ENCODE measurements around the gene ACOT7. TPM values are rescaled to one million over a fixed set of nuclear protein-coding genes. Genes with fewer than 3 reads are reported as not detected.

The ACOT7 gene
- total and polyA plus RNA-seq, 2 donors: 14.2 to 22.2 TPM

GRCh38 chr1:6353955-6354658, 39.5 kb downstream of the ACOT7 start:
- H3K27me3 ChIP-seq (ENCODE audit: control insufficient read depth in 2 of 2, insufficient read depth in 1 of 2, low read length in 1 of 2): no peaks in the 10 kb centered on the region
- peaks cover 9 to 26% of the 10 kb centered on the region in 2 donors for H3K4me1 ChIP-seq (ENCODE audit: control insufficient read depth in 2 of 2, insufficient read depth in 2 of 2, low read length in 2 of 2)
- H3K9me3 ChIP-seq (ENCODE audit: control insufficient read depth in 2 of 2, insufficient read depth in 1 of 2, low read length in 1 of 2): no peaks in the 10 kb centered on the region
- H3K36me3 ChIP-seq (ENCODE audit: control insufficient read depth in 2 of 2, insufficient read depth in 2 of 2, low read length in 1 of 2): peaks cover 0 to 4% of the 10 kb centered on the region in 2 donors
- peak overlapping the region in 1 of 2 donors; percentile 15 for H3K27ac ChIP-seq (ENCODE audit: low read depth in 1 of 2, low read length in 1 of 2)
- WGBS: 94% methylated on average over 14 of the region's 14 CpGs
- no peak for DNase-seq (ENCODE audit: low read depth in 6 of 9, low spot score in 9 of 9)
- H3K4me3 ChIP-seq (ENCODE audit: low read length in 2 of 2): no peak overlapping the region

DNA sequence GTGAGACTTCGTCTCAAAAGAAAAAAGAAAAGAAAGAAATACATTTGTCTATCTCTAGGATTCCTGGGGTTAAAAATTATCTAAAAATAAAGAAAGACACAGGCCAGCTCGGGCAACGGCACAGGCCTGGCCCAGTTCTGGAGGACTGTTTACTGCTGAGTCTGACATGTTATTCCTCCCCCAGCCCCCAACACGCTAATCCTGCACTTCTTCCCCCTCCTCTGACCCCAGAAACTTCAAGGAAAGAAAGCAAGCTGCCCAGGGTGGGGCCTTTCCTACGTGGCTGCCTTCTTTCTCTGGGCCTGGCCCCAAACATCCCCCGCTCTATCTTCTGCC, 40.0 kb downstream of the ACOT7 start:
- peaks cover 4 to 26% of the 10 kb centered on the region in 2 donors for H3K4me1 ChIP-seq (ENCODE audit: control insufficient read depth in 2 of 2, insufficient read depth in 2 of 2, low read length in 2 of 2)
- H3K36me3 ChIP-seq (ENCODE audit: control insufficient read depth in 2 of 2, insufficient read depth in 2 of 2, low read length in 1 of 2): peaks cover 0 to 4% of the 10 kb centered on the region in 2 donors
- no peaks in the 10 kb centered on the region for H3K9me3 ChIP-seq (ENCODE audit: control insufficient read depth in 2 of 2, insufficient read depth in 1 of 2, low read length in 1 of 2)
- H3K27ac ChIP-seq (ENCODE audit: low read depth in 1 of 2, low read length in 1 of 2): peak overlapping the region in 1 of 2 donors; percentile 15
- no peak for DNase-seq (ENCODE audit: low read depth in 6 of 9, low spot score in 9 of 9)
- H3K4me3 ChIP-seq (ENCODE audit: low read length in 2 of 2): no peak overlapping the region
- 92% methylated on average over 6 of the region's 6 CpGs for WGBS
- no peaks in the 10 kb centered on the region for H3K27me3 ChIP-seq (ENCODE audit: control insufficient read depth in 2 of 2, insufficient read depth in 1 of 2, low read length in 1 of 2)

DNA sequence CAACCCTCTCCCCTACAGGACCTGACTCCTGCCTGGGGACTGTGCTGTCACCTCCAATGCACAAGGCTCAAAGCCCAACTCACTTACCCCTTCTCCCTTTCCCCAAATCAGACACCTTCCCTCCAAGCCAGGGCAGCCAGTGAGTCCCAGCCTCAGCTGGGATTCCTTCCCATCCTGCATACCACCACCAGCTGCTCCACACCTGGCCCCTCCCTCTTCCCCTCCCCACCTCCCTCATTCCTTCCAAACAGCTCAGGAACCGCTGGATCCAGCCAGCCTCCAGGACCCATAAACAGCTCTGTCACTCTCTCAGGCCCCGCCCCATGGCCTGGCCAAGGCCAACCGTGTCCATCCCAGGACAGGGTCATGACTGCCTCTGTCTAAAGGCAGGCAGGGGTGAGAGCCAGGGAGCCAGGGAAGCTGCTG, 41.4 kb downstream of the ACOT7 start:
- H3K27me3 ChIP-seq (ENCODE audit: control insufficient read depth in 2 of 2, insufficient read depth in 1 of 2, low read length in 1 of 2): no peaks in the 10 kb centered on the region
- H3K4me3 ChIP-seq (ENCODE audit: low read length in 2 of 2): no peak overlapping the region
- H3K4me1 ChIP-seq (ENCODE audit: control insufficient read depth in 2 of 2, insufficient read depth in 2 of 2, low read length in 2 of 2): peaks cover 3 to 22% of the 10 kb centered on the region in 2 donors
- no peak for DNase-seq (ENCODE audit: low read depth in 6 of 9, low spot score in 9 of 9)
- 96% methylated on average over 3 of the region's 3 CpGs for WGBS
- peaks cover 0 to 4% of the 10 kb centered on the region in 2 donors for H3K36me3 ChIP-seq (ENCODE audit: control insufficient read depth in 2 of 2, insufficient read depth in 2 of 2, low read length in 1 of 2)
- no peaks in the 10 kb centered on the region for H3K9me3 ChIP-seq (ENCODE audit: control insufficient read depth in 2 of 2, insufficient read depth in 1 of 2, low read length in 1 of 2)
- H3K27ac ChIP-seq (ENCODE audit: low read depth in 1 of 2, low read length in 1 of 2): no peak overlapping the region

DNA sequence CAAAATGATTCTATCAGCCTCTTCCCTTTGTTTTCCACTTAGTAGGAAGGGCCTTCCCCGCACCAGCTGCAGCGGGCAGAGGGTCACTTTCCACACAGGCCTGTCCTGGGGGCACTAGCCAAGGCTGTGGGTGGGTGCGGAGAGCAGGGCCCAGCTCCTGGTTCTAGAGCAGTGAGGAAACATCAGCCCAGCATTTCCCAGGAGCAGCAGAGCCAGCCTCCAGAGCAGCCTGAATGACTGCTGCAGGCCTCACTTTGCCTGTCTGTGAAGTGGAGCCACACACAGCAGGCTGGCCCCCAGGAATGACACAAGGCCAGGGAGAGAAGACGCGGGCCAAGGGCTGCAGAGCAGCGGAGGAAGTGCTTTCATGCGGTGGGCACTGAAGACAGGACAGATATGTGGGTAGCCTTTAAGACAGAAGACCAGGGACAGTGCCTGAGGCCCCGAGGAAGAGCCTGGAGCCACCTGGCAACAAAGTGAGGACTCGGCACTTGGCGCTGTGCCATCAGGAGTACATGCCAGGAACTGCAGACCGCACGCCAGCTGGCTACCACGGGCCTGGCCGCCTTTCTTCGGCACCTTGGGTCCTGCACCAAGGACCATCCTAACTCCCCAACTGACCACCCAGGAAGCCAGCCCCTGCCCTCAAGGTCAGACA, 42.0 kb downstream of the ACOT7 start:
- no peak for DNase-seq (ENCODE audit: low read depth in 6 of 9, low spot score in 9 of 9)

DNA sequence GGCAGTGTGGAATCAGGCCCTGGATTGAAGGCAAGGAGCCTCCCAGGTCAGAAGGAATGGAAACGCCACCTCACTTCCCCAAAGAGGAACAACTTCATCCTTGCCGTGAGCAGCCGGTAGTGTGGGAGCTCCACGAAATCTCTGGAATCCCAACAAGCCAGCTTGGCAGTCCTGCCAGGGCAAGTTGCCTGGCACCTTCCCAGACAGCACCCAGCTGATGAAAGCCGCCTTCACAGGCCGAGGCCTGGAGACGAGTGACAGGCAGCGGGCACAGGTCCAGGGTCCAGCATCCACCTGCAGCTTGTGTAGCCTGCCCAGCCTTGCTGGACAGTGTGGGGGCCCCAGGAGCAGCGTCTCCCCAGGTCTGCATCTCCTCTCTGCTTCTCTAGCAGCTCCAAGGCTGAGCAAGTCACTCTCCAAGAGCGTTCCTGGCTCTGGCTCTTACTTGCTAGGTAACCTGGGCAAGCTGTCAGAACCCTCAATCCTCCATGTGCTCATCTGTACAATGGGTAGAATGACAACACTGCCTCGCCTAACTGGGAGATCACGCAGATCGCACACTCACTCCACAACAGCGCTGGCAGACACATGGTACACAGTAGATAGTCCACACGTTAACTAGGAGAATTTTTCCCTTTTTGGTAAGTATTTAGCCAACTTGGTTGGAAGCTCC, 43.0 kb downstream of the ACOT7 start:
- Histone ChIP-seq H3K4me3 (ENCODE audit: low read length in 2 of 2) (no peak overlapping the region), H3K27ac (ENCODE audit: low read depth in 1 of 2, low read length in 1 of 2) (no peak overlapping the region), H3K27me3 (ENCODE audit: control insufficient read depth in 2 of 2, insufficient read depth in 1 of 2, low read length in 1 of 2) (no peaks in the 10 kb centered on the region), H3K36me3 (ENCODE audit: control insufficient read depth in 2 of 2, insufficient read depth in 2 of 2, low read length in 1 of 2) (peaks cover 0 to 4% of the 10 kb centered on the region in 2 donors), H3K9me3 (ENCODE audit: control insufficient read depth in 2 of 2, insufficient read depth in 1 of 2, low read length in 1 of 2) (peaks cover 0 to 1% of the 10 kb centered on the region in 2 donors), H3K4me1 (ENCODE audit: control insufficient read depth in 2 of 2, insufficient read depth in 2 of 2, low read length in 2 of 2) (peaks cover 3 to 22% of the 10 kb centered on the region in 2 donors)
- DNase-seq (ENCODE audit: low read depth in 6 of 9, low spot score in 9 of 9): no peak
- 94% methylated on average over 15 of the region's 15 CpGs for WGBS

More for the DNA sequence above, 42.0 kb downstream of the ACOT7 start:
- H3K4me1 ChIP-seq (ENCODE audit: control insufficient read depth in 2 of 2, insufficient read depth in 2 of 2, low read length in 2 of 2): peaks cover 3 to 22% of the 10 kb centered on the region in 2 donors
- no peaks in the 10 kb centered on the region for H3K9me3 ChIP-seq (ENCODE audit: control insufficient read depth in 2 of 2, insufficient read depth in 1 of 2, low read length in 1 of 2)
- H3K27ac ChIP-seq (ENCODE audit: low read depth in 1 of 2, low read length in 1 of 2): no peak overlapping the region
- H3K36me3 ChIP-seq (ENCODE audit: control insufficient read depth in 2 of 2, insufficient read depth in 2 of 2, low read length in 1 of 2): peaks cover 0 to 4% of the 10 kb centered on the region in 2 donors
- 89% methylated on average over 15 of the region's 15 CpGs for WGBS
- H3K27me3 ChIP-seq (ENCODE audit: control insufficient read depth in 2 of 2, insufficient read depth in 1 of 2, low read length in 1 of 2): no peaks in the 10 kb centered on the region
- no peak overlapping the region for H3K4me3 ChIP-seq (ENCODE audit: low read length in 2 of 2)

GRCh38 chr1:6349254-6349943, 44.2 kb downstream of the ACOT7 start:
- no peaks in the 10 kb centered on the region for H3K27me3 ChIP-seq (ENCODE audit: control insufficient read depth in 2 of 2, insufficient read depth in 1 of 2, low read length in 1 of 2)
- peaks cover 3 to 22% of the 10 kb centered on the region in 2 donors for H3K4me1 ChIP-seq (ENCODE audit: control insufficient read depth in 2 of 2, insufficient read depth in 2 of 2, low read length in 2 of 2)
- peaks cover 0 to 1% of the 10 kb centered on the region in 2 donors for H3K9me3 ChIP-seq (ENCODE audit: control insufficient read depth in 2 of 2, insufficient read depth in 1 of 2, low read length in 1 of 2)
- WGBS: 92% methylated on average over 18 of the region's 18 CpGs
- peaks cover 0 to 4% of the 10 kb centered on the region in 2 donors for H3K36me3 ChIP-seq (ENCODE audit: control insufficient read depth in 2 of 2, insufficient read depth in 2 of 2, low read length in 1 of 2)
- no peak overlapping the region for H3K4me3 ChIP-seq (ENCODE audit: low read length in 2 of 2)
- no peak overlapping the region for H3K27ac ChIP-seq (ENCODE audit: low read depth in 1 of 2, low read length in 1 of 2)
- DNase-seq (ENCODE audit: low read depth in 6 of 9, low spot score in 9 of 9): no peak

DNA sequence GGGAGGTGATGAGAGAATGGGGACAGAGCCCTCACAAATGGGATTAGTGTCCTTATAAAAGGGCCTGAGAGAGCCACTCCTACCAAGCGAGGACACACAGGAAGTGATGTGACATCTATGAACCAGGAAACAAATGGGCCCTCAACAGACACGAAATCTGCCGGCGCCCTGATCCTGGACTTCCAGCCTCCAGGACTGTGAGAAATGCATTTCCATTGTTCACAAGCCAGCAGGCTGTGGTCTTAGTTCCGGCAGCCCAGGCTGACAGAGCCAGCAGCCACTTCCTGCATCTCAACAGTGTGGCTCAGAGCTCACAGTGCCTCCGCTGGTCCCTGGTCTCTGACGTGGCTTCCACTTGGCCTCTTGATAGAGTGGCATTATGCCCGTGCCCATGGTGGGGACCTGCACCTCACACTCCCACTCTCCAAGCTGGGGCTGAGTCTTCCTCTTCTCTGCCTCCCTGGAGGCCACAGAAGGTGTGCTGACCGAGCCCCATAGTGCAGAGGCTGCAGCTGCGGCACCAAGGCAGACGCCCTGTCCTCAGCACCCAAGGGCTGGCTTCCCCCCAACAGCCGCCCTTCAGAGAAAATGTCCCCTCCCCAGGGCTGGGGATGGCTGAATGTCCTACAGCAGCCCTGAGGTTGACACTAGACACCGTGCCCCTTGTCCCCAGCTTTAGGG, 44.9 kb downstream of the ACOT7 start:
- 49% methylated on average over 13 of the region's 13 CpGs for WGBS
- Histone ChIP-seq H3K27ac (ENCODE audit: low read depth in 1 of 2, low read length in 1 of 2) (peak overlapping the region; percentile 42 to 53), H3K27me3 (ENCODE audit: control insufficient read depth in 2 of 2, insufficient read depth in 1 of 2, low read length in 1 of 2) (no peaks in the 10 kb centered on the region), H3K4me3 (ENCODE audit: low read length in 2 of 2) (no peak overlapping the region), H3K4me1 (ENCODE audit: control insufficient read depth in 2 of 2, insufficient read depth in 2 of 2, low read length in 2 of 2) (peaks cover 3 to 22% of the 10 kb centered on the region in 2 donors), H3K9me3 (ENCODE audit: control insufficient read depth in 2 of 2, insufficient read depth in 1 of 2, low read length in 1 of 2) (peaks cover 0 to 1% of the 10 kb centered on the region in 2 donors), H3K36me3 (ENCODE audit: control insufficient read depth in 2 of 2, insufficient read depth in 2 of 2, low read length in 1 of 2) (peaks cover 0 to 4% of the 10 kb centered on the region in 2 donors)
- peak in 4 of 9 donors; percentile 15 to 57 (median 28) for DNase-seq (ENCODE audit: low read depth in 6 of 9, low spot score in 9 of 9)

DNA sequence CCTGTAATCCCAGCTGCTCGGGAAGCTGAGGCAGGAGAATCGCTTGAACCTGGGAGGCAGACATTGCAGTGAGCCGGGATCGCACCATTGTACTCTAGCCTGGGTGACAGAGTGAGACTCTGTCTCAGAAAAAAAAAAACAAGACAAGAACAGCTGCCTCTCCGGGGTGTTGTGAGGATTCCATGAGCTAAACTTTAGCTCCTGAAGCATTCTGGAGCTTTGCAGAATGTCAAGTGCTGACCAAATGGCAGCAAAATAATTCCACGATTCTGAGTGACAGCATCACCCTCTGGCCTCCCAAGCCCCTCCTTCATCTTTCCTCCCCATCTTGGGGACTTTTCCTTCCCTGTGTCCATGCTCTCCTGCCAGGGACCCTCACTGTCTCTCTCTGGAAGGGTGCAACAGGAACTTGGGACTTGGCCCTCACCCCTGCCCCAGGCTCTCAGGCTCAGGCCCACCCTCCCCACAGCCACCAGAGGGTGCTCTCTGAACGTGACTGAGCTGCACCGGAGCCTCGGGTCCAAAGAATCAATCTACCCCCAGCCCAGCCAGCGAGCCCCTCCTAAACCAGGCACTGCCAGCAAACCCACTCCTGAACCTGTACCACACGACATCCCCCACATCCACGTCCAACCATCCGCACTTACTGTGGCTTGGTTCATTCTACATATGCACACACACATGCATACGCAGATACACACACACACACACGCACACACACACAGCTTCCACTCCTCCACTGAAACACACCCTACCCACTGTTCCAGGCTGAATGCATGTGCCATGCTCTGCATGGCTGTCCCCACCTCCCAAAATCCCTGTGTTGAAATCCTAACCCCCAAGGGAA, 45.7 kb downstream of the ACOT7 start:
- Histone ChIP-seq H3K27me3 (ENCODE audit: control insufficient read depth in 2 of 2, insufficient read depth in 1 of 2, low read length in 1 of 2) (no peaks in the 10 kb centered on the region), H3K9me3 (ENCODE audit: control insufficient read depth in 2 of 2, insufficient read depth in 1 of 2, low read length in 1 of 2) (peaks cover 0 to 1% of the 10 kb centered on the region in 2 donors), H3K4me3 (ENCODE audit: low read length in 2 of 2) (no peak overlapping the region), H3K4me1 (ENCODE audit: control insufficient read depth in 2 of 2, insufficient read depth in 2 of 2, low read length in 2 of 2) (peaks cover 3 to 22% of the 10 kb centered on the region in 2 donors), H3K36me3 (ENCODE audit: control insufficient read depth in 2 of 2, insufficient read depth in 2 of 2, low read length in 1 of 2) (peaks cover 0 to 4% of the 10 kb centered on the region in 2 donors), H3K27ac (ENCODE audit: low read depth in 1 of 2, low read length in 1 of 2) (peak overlapping the region; percentile 42 to 53)
- DNase-seq (ENCODE audit: low read depth in 6 of 9, low spot score in 9 of 9): peak in 8 of 9 donors; percentile 29 to 76 (median 52)
- 59% methylated on average over 15 of the region's 15 CpGs for WGBS
